Measurements from ENCODE around the gene FGFR2. TPM values are rescaled to one million over a fixed set of nuclear protein-coding genes. Genes with fewer than 3 reads are reported as not detected.

FGFR2 gene
- total RNA-seq, 1 experiment from 2014 or later, result 19.7 TPM

GRCh38 chr10:121618906-121619305, 20.7 kb upstream of the FGFR2 start (continued):
- no peak for TF ChIP-seq TCF7L2 (IDR thresholded peaks at IDR 0.05; ENCODE audit: borderline replicate concordance, extremely low read depth, insufficient read depth, insufficient read length)
- no peak for TF ChIP-seq REST (IDR thresholded peaks at IDR 0.05; ENCODE audit: low read depth)
- no peak for TF ChIP-seq MAX (IDR thresholded peaks at IDR 0.05)
- no peak for TF ChIP-seq RAD21 (IDR thresholded peaks at IDR 0.05; ENCODE audit: low read depth)
- no peak for TF ChIP-seq SRF (IDR thresholded peaks at IDR 0.05; ENCODE audit: low read depth)

GRCh38 chr10:121617176-121617575, 18.9 kb upstream of the FGFR2 start:
- ATAC-seq, result no peak
- H4K20me1 ChIP-seq (ENCODE audit: insufficient read depth), result no peaks in the 10 kb centered on the region
- intact Hi-C loops (cut with micrococcal nuclease), result no loop called here

More at GRCh38 chr10:121617176-121617575, 18.9 kb upstream of the FGFR2 start:
- BruUV-seq (replicated peaks), result no TSS peak
- TF ChIP-seq ELF1 (IDR thresholded peaks at IDR 0.05; ENCODE audit: borderline replicate concordance, low read depth) (no peak), CEBPB (IDR thresholded peaks at IDR 0.05; ENCODE audit: low read depth) (no peak), EZH2 (IDR thresholded peaks at IDR 0.05) (no peak), MAX (IDR thresholded peaks at IDR 0.05) (no peak), SP1 (IDR thresholded peaks at IDR 0.05; ENCODE audit: low read depth) (no peak), POLR2A (IDR thresholded peaks at IDR 0.05; ENCODE audit: borderline replicate concordance, extremely low read depth, insufficient read depth, insufficient read length) (no peak), RAD21 (IDR thresholded peaks at IDR 0.05; ENCODE audit: low read depth) (no peak), TCF7L2 (IDR thresholded peaks at IDR 0.05; ENCODE audit: borderline replicate concordance, extremely low read depth, insufficient read depth, insufficient read length) (no peak), YY1 (IDR thresholded peaks at IDR 0.05; ENCODE audit: extremely low read depth, insufficient replicate concordance, low read depth, low read length) (no peak), REST (IDR thresholded peaks at IDR 0.05; ENCODE audit: low read depth) (no peak), EGR1 (IDR thresholded peaks at IDR 0.05; ENCODE audit: low read depth) (no peak), FOSL1 (IDR thresholded peaks at IDR 0.05; ENCODE audit: low read depth) (no peak), ZFX (IDR thresholded peaks at IDR 0.05) (no peak), ATF3 (IDR thresholded peaks at IDR 0.05) (no peak), SRF (IDR thresholded peaks at IDR 0.05; ENCODE audit: low read depth) (no peak), JUND (IDR thresholded peaks at IDR 0.05) (no peak), EZH2phosphoT487 (IDR thresholded peaks at IDR 0.05; ENCODE audit: borderline replicate concordance) (no peak)
- H3K4me2 ChIP-seq (ENCODE audit: low read length), result no peak overlapping the region
- H3K9ac ChIP-seq (ENCODE audit: low read length), result no peak overlapping the region
- no peak overlapping the region for H2AFZ ChIP-seq (ENCODE audit: low read depth, low read length, poor library complexity, severe bottlenecking)
- H3K9me3 ChIP-seq (ENCODE audit: control insufficient read depth in 1 of 2, insufficient read depth in 1 of 2, low read depth in 1 of 2, low read length in 2 of 2), result no peaks in the 10 kb centered on the region
- CTCF ChIA-PET, result no interaction called here
- H3K27me3 ChIP-seq (ENCODE audit: insufficient read depth, low read length), result peaks cover 4% of the 10 kb centered on the region; the same call in 1 of the 2 replicates
- H3K27ac ChIP-seq (ENCODE audit: low read depth, low read length), result no peak overlapping the region
- no peaks in the 10 kb centered on the region for H3K79me2 ChIP-seq (ENCODE audit: insufficient read depth, low read length)
- no peaks in the 10 kb centered on the region for H3K9me2 ChIP-seq (ENCODE audit: insufficient read depth)
- no peaks in the 10 kb centered on the region for H3K4me1 ChIP-seq (ENCODE audit: control insufficient read depth in 1 of 2, insufficient read depth in 2 of 2, low read length in 2 of 2)
- H3K36me3 ChIP-seq (ENCODE audit: control insufficient read depth in 1 of 2, insufficient read depth in 2 of 2, low read length in 2 of 2), result no peaks in the 10 kb centered on the region
- POLR2A ChIA-PET, result no interaction called here
- H3K4me3 ChIP-seq (replicated peaks in 1 of 2; ENCODE audit: low read depth in 1 of 2, low read length in 2 of 2), result no peak overlapping the region
- RAD21 ChIA-PET (ENCODE audit: low non-redundant PET in 1 of 2, low total read pairs in 2 of 2, uncharacterized antibody in 2 of 2, unreplicated experiment in 2 of 2), result no interaction called here
- DNase-seq (ENCODE audit: low read depth, low spot score), result no peak
